Loucy (cell line): ENCODE results near the gene AFG3L2.

Source experiments
- H2AFZ ChIP-seq: fragments of 200-600 bp; sonication (generic); 2 replicates; pipeline ENCODE4 v1.6.0; 2016; ENCODE audit warnings: antibody characterized with exemption, mild to moderate bottlenecking, low read length, moderate library complexity
- H3F3A ChIP-seq: fragments of 200-600 bp; 2 replicates; pipeline ENCODE4 v1.6.0; 2016; ENCODE audit warnings: antibody characterized with exemption, low read depth, mild to moderate bottlenecking
- H3K27me3 ChIP-seq: fragments of 200-600 bp; sonication (generic); 2 replicates; pipeline ENCODE4 v1.6.1; 2014; ENCODE audit warnings: low read length, mild to moderate bottlenecking; ENCODE audit not compliant: insufficient read depth, poor library complexity, severe bottlenecking
- H3K36me3 ChIP-seq: fragments of 200-600 bp; sonication (generic); 2 replicates; pipeline ENCODE4 v1.6.1; 2016; ENCODE audit warnings: low read length; ENCODE audit not compliant: insufficient read depth
- H3K4me1 ChIP-seq: fragments of 200-600 bp; sonication (generic); 2 replicates; pipeline ENCODE4 v1.5.1; 2014; ENCODE audit warnings: low read length, mild to moderate bottlenecking; ENCODE audit not compliant: insufficient read depth, poor library complexity, severe bottlenecking
- H3K4me2 ChIP-seq: fragments of 200-600 bp; sonication (generic); 2 replicates; pipeline ENCODE4 v1.6.0; 2014; ENCODE audit warnings: antibody characterized with exemption, low read length, low read depth, mild to moderate bottlenecking; ENCODE audit not compliant: poor library complexity, severe bottlenecking
- H3K4me3 ChIP-seq: fragments of 200-600 bp; sonication (generic); 2 replicates; pipeline ENCODE4 v1.5.1; 2014; ENCODE audit warnings: low read length, mild to moderate bottlenecking, mixed read lengths; ENCODE audit not compliant: poor library complexity, severe bottlenecking
- H3K79me2 ChIP-seq: fragments of 200-600 bp; sonication (generic); 2 replicates; pipeline ENCODE4 v1.6.1; 2014; ENCODE audit warnings: low read length; ENCODE audit not compliant: insufficient read depth
- H3K9ac ChIP-seq: fragments of 200-600 bp; sonication (generic); 2 replicates; pipeline ENCODE4 v1.6.0; 2014; ENCODE audit warnings: mild to moderate bottlenecking, low read depth, low read length, moderate library complexity; ENCODE audit not compliant: poor library complexity, severe bottlenecking
- H3K9me2 ChIP-seq: fragments of 200-600 bp; sonication (generic); replicated peaks from 2 replicates; pipeline ENCODE4 v1.6.1; 2016; ENCODE audit warnings: low read depth, low read length, mixed read lengths
- H3K9me3 ChIP-seq: fragments of 200-600 bp; sonication (generic); 2 replicates; pipeline ENCODE4 v1.6.1; 2014; ENCODE audit warnings: mild to moderate bottlenecking, antibody characterized with exemption, low read length, low read depth; ENCODE audit not compliant: insufficient read depth
- H4K20me1 ChIP-seq: fragments of 200-600 bp; sonication (generic); 2 replicates; pipeline ENCODE4 v1.6.0; 2014; ENCODE audit warnings: antibody characterized with exemption, low read length, mild to moderate bottlenecking; ENCODE audit not compliant: insufficient read depth, poor library complexity, severe bottlenecking
- EZH2phosphoT487 ChIP-seq: fragments of 200-600 bp; IDR thresholded peaks from 2 replicates; pipeline ENCODE4 v1.6.1; 2018; ENCODE audit warnings: antibody characterized with exemption, mild to moderate bottlenecking, moderate library complexity, borderline replicate concordance
- TF ChIP-seq, protein P1 (sequence below): fragments of 200-600 bp; sonication (generic); conservative IDR thresholded peaks from 2 replicates; pipeline ENCODE4 v1.5.1; 2014; ENCODE audit warnings: mild to moderate bottlenecking, antibody characterized with exemption, low read length

AFG3L2 gene

DNA sequence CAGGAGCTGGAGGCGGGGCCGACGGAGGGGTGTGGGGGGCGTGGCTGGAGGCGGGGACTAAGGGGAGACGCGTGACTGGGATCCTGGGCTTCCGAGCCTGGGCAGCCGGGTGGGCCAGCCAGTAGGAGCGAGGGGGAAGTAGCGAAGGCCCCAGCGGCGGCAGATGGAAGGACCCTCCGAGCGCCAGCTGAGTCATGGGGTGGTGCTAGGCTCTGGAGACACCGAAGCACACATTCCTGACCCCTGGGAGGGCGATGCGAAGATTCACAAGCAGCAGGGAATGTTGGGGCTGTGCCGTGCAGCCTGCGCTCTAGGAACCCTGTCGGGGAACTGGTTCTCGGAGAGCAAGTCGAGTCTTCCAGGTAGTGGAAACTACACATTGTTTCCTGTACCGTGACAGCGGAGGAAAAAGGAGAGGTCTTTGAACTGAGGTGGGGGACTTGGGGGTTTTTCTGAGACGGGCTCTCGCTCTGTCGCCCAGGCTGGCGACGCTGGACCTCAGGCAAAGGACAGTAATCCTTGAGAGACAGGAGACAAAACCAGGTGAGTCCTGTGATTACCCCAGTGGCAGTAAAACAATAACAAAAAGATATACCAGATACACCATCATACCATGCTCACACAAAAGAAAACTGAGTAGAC, 650 bp upstream of the AFG3L2 start:
- Histone ChIP-seq H3K79me2 (peaks cover 40% of the 10 kb centered on the region), H3K9me2 (no peaks in the 10 kb centered on the region), H4K20me1 (peaks cover 33% of the 10 kb centered on the region), H3K4me1 (peaks cover 33% of the 10 kb centered on the region), H3K4me3 (peak overlapping the region; percentile 86), H3K9ac (peak overlapping the region; percentile 92), H3K9me3 (no peaks in the 10 kb centered on the region), H3K36me3 (no peaks in the 10 kb centered on the region), H3K4me2 (peak overlapping the region; percentile 100), H2AFZ (peak overlapping the region; percentile 99), H3F3A (no peaks in the 10 kb centered on the region), H3K27me3 (no peaks in the 10 kb centered on the region)
- TF ChIP-seq, protein P1, sequence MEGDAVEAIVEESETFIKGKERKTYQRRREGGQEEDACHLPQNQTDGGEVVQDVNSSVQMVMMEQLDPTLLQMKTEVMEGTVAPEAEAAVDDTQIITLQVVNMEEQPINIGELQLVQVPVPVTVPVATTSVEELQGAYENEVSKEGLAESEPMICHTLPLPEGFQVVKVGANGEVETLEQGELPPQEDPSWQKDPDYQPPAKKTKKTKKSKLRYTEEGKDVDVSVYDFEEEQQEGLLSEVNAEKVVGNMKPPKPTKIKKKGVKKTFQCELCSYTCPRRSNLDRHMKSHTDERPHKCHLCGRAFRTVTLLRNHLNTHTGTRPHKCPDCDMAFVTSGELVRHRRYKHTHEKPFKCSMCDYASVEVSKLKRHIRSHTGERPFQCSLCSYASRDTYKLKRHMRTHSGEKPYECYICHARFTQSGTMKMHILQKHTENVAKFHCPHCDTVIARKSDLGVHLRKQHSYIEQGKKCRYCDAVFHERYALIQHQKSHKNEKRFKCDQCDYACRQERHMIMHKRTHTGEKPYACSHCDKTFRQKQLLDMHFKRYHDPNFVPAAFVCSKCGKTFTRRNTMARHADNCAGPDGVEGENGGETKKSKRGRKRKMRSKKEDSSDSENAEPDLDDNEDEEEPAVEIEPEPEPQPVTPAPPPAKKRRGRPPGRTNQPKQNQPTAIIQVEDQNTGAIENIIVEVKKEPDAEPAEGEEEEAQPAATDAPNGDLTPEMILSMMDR: no peak; the same call in 1 of the 2 replicates
- TF ChIP-seq EZH2phosphoT487: no peak

DNA sequence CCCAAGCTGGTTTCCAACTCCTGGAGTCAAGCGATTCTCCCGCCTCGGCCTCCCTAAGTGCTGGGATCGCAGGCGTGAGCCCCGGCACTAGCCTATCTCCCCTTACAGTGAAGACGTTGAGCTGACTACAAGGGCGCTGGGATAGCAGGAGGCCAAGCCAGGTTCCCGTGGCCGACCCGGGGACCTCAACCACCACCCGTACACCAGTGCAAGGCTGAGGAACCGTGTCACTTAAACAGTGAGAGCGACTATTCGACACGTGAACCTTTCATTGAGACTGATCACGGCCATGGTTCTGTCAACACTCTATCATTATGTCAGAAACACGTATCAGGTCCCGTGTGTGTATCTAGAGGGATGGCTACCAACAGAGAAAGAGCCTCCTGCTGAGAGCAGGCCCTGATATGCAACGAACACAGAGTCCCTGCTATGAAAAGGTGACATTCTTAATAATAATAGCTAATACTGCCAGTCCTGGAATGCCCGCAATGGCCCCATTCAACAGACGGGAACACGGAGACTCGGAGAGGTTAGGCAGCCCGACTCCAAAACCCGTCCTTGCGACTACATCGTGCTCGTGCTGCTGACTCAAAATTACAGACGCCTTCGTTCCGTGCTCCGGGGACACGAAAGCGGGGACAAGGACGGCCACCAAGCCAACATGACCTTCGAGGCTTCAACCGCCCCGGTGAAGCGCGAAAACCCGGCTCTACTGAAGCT, 833 bp downstream of the AFG3L2 start:
- Histone ChIP-seq H3K27me3 (no peaks in the 10 kb centered on the region), H3K9me2 (no peaks in the 10 kb centered on the region), H3K4me1 (peaks cover 45% of the 10 kb centered on the region), H3K4me3 (peak overlapping the region; percentile 88), H3K36me3 (no peaks in the 10 kb centered on the region), H3K9me3 (no peaks in the 10 kb centered on the region), H2AFZ (peak overlapping the region; percentile 71), H3F3A (no peaks in the 10 kb centered on the region; the same call in 1 of the 2 replicates), H3K79me2 (peaks cover 55% of the 10 kb centered on the region), H3K9ac (peak overlapping the region; percentile 88), H4K20me1 (peaks cover 46% of the 10 kb centered on the region), H3K4me2 (peak overlapping the region; percentile 96)
- no peak for TF ChIP-seq EZH2phosphoT487
- TF ChIP-seq, protein P1: no peak

DNA sequence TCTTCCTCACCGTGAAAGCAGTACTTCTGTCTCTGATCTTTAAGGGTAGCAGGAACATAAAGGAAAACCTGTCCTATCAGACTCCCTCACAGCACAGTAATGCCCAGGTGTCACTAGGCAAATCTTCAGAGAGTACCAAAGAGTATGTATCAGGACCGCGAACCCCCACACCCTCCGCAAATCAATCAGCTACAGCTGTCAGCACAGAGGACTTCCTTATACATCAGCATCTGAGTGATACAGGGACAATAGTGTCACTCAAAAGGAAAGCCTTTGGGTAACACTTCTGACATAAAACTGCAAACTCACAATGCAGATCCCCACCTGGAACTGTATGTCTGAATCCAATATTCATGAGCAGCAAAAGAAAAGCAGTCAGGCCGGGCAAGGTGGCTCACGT, 2.6 kb downstream of the AFG3L2 start:
- peak overlapping the region; percentile 52 for H3K9ac ChIP-seq
- no peaks in the 10 kb centered on the region for H3K9me3 ChIP-seq
- H3K36me3 ChIP-seq: no peaks in the 10 kb centered on the region; the same call in 1 of the 2 replicates
- H4K20me1 ChIP-seq: peaks cover 59% of the 10 kb centered on the region
- H3F3A ChIP-seq: no peaks in the 10 kb centered on the region; the same call in 1 of the 2 replicates
- peaks cover 47% of the 10 kb centered on the region for H3K4me1 ChIP-seq
- peaks cover 72% of the 10 kb centered on the region for H3K79me2 ChIP-seq
- no peak overlapping the region for H2AFZ ChIP-seq
- peak overlapping the region; percentile 96 for H3K4me2 ChIP-seq
- no peaks in the 10 kb centered on the region for H3K27me3 ChIP-seq
- H3K4me3 ChIP-seq: peak overlapping the region; percentile 88
- no peaks in the 10 kb centered on the region for H3K9me2 ChIP-seq
- TF ChIP-seq, protein P1: no peak
- no peak for TF ChIP-seq EZH2phosphoT487
